Mucosa of rectum (tissue), 2 donors: Measurements from ENCODE around the gene PLAGL2.
"Not testable (repeated sequence)": the region's sequence is repeated elsewhere in the genome, so short reads cannot be mapped to it uniquely, and the experiment has no call there.

Experiments used
- H3K27ac ChIP-seq, 2 donors: one replicate each; pipeline ENCODE4 v1.7.0; 2013; ENCODE audit warnings: inconsistent platforms in 2 of 2, low read depth in 2 of 2, low read length in 2 of 2
- H3K27me3 ChIP-seq, 2 donors: one replicate each; pipeline ENCODE4 v1.7.0; 2013; ENCODE audit warnings: low read length in 2 of 2; ENCODE audit not compliant: control insufficient read depth in 2 of 2, insufficient read depth in 2 of 2
- H3K36me3 ChIP-seq, 2 donors: one replicate each; pipeline ENCODE4 v1.7.0; 2013; ENCODE audit warnings: low read length in 2 of 2; ENCODE audit not compliant: control insufficient read depth in 2 of 2, insufficient read depth in 2 of 2
- H3K4me1 ChIP-seq, 2 donors: one replicate each; pipeline ENCODE4 v1.7.0; 2013; ENCODE audit warnings: low read length in 2 of 2, mild to moderate bottlenecking in 1 of 2; ENCODE audit not compliant: control insufficient read depth in 2 of 2, insufficient read depth in 2 of 2
- H3K4me3 ChIP-seq, 2 donors: one replicate each; pipeline ENCODE4 v1.7.0; 2013; ENCODE audit warnings: low read length in 2 of 2
- H3K9ac ChIP-seq, 2 donors: one replicate each; pipeline ENCODE4 v1.7.0; 2013; ENCODE audit warnings: low read length in 2 of 2, low read depth in 1 of 2, mild to moderate bottlenecking in 1 of 2
- H3K9me3 ChIP-seq, 2 donors: one replicate each; pipeline ENCODE4 v1.7.0; 2013; ENCODE audit warnings: low read length in 2 of 2; ENCODE audit not compliant: control insufficient read depth in 2 of 2
- donor health status: healthy.
- donor health status: Normal muscosa, but diverticular disease.

Gene PLAGL2

GRCh38 chr20:32205110-32205842 lies 2.3 kb downstream of the PLAGL2 start:
- peak overlapping the region; percentile 99 for H3K9ac ChIP-seq
- H3K4me1 ChIP-seq, result peaks cover 55 to 56% of the 10 kb centered on the region in 2 donors
- no peaks in the 10 kb centered on the region for H3K9me3 ChIP-seq
- no peaks in the 10 kb centered on the region for H3K27me3 ChIP-seq
- peak overlapping the region; percentile 41 to 93 for H3K4me3 ChIP-seq
- peak overlapping the region; percentile 81 to 82 for H3K27ac ChIP-seq
- H3K36me3 ChIP-seq, result peaks cover 11 to 30% of the 10 kb centered on the region in 2 donors

DNA sequence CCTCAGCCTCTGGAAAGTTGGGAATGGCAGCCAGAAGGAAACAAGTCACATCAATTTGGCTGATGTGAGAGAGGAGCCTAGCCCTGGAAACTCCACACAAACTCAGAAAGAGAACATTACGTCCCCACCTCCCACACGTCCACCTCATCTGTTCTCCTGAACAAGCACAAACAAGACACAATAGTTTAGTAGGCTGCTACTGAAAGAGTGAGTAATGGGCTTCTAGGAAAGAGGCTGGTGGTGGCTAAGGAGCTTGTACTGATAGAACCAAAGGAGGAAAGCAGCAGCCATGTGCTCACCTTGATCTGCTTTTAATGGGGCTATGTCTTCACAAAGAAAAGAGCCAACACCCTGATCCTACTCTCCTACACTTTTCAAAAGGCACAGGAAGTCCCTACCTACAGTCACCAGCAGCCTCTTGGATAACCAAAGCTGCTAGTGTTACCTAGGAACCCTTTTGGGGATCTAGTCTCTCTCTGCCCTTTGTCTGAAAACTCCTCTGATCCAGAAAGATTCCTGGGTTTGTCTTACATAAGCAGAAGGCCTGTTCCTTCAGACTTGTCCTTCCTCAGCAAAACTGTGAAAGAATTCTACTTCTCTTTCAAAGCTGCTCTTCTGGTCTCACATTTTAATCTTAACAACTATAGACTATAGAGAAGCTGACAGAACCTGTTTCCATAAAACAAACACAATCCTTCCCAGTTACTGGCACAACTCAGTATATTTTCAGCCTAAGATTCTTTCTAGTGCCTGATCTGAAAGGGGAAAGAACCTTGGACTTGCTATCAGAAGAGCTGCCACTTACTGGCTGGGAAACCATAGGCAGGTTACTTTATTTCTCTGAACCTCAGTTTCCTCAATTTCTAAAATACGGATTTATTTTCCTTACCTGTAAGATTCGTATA lies 3.1 kb downstream of the PLAGL2 start:
- Histone ChIP-seq H3K9me3 (no peaks in the 10 kb centered on the region), H3K27ac (peak overlapping the region; percentile 81 to 82), H3K36me3 (peaks cover 15 to 28% of the 10 kb centered on the region in 2 donors), H3K4me3 (peak overlapping the region; percentile 41 to 93), H3K9ac (peak overlapping the region; percentile 99), H3K4me1 (peaks cover 50 to 51% of the 10 kb centered on the region in 2 donors), H3K27me3 (no peaks in the 10 kb centered on the region)

- peak overlapping the region; percentile 61 to 99 for H3K9ac ChIP-seq
- no peaks in the 10 kb centered on the region for H3K9me3 ChIP-seq
- peak overlapping the region; percentile 81 to 82 for H3K27ac ChIP-seq
- peaks cover 45 to 48% of the 10 kb centered on the region in 2 donors for H3K4me1 ChIP-seq
- peak overlapping the region in 1 of 2 donors; percentile 43 for H3K4me3 ChIP-seq
- H3K36me3 ChIP-seq, result peaks cover 24 to 36% of the 10 kb centered on the region in 2 donors
- no peaks in the 10 kb centered on the region for H3K27me3 ChIP-seq
Measured at GRCh38 chr20:32203356-32204204, 4.0 kb downstream of the PLAGL2 start.

GRCh38 chr20:32201977-32202363 lies 5.6 kb downstream of the PLAGL2 start:
- H3K27me3 ChIP-seq, result no peaks in the 10 kb centered on the region
- H3K9me3 ChIP-seq, result no peaks in the 10 kb centered on the region
- peaks cover 33 to 46% of the 10 kb centered on the region in 2 donors for H3K36me3 ChIP-seq
- H3K4me3 ChIP-seq, result no peak overlapping the region
- peaks cover 39 to 41% of the 10 kb centered on the region in 2 donors for H3K4me1 ChIP-seq
- H3K27ac ChIP-seq, result no peak overlapping the region
- no peak overlapping the region for H3K9ac ChIP-seq

DNA sequence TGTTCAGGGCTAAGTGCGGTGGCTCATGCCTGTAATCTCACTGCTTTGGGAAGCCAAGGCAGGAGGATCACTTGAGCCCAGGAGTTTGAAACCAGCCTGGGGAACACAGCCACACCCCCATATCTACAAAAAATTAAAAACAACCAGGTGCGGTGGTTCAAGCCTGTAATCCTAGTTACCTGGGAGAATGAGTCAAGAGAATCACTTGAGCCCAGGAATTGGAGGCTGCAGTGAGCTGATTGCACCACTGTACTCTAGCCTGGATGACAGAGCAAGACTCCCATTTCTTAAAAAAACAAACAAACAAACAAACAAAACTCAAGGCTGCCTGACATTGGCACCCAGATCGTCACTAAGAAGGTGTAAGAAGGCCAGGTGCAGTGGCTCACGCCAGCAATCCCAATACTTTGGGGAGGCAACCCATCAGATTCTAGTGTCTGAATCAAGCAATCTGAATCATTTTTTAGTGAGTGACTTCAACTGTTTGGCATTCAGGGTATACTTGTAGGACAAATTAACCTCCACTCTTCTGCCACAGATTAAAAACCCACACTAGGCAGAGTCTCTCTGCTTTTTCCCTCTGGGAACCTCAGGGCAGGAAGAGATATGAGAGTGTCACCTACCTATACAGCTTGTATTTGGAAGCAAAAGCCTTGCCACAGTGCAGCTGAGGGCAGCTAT lies 6.1 kb downstream of the PLAGL2 start:
- H3K9me3 ChIP-seq, result no peaks in the 10 kb centered on the region
- H3K27ac ChIP-seq, result no peak overlapping the region
- peaks cover 34 to 37% of the 10 kb centered on the region in 2 donors for H3K4me1 ChIP-seq
- H3K27me3 ChIP-seq, result no peaks in the 10 kb centered on the region
- H3K9ac ChIP-seq, result no peak overlapping the region
- peaks cover 36 to 51% of the 10 kb centered on the region in 2 donors for H3K36me3 ChIP-seq
- H3K4me3 ChIP-seq, result no peak overlapping the region

DNA sequence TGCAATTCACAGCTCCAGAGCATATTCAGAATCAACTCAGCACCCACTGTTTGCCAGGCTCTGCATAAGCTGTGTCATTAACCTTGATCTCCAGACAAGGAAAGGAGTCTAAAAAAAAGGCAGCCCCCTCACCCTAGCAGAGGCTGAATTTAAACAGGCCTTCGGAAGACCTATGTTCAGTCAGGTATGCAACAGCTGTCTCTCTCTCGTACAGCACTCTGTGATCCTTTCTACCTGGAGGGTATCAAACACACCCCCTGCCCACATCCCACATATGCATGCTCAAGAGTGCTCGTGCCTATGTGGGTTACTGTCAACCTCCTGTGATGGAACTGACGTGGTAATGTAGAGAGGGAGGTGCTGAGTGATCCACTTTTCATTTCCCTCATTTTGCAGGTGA lies 8.5 kb downstream of the PLAGL2 start:
- H3K9ac ChIP-seq, result no peak overlapping the region

DNA sequence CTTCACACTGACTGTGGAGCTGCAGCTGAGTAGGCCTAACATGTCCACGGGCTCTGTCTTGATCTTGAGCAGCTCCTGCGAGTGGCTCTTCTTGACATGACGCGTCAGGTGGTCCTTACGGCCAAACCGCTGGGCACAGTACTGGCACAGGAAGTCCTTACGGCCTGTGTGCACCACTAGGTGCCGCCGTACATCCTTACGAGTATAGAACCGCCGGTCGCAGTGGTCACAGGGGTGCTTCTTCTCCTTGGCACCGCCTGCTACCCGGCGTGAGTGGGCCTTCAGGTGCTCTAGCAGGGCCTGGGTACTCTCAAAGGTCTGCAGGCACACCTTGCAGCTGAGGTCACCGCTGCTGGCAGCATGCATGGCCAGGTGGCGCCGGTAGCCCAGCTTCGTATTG lies 10.4 kb downstream of the PLAGL2 start:
- not testable (repeated sequence) for H3K9me3 ChIP-seq, H3K4me1 ChIP-seq, H3K27ac ChIP-seq, H3K9ac ChIP-seq, H3K27me3 ChIP-seq, H3K4me3 ChIP-seq
- H3K36me3 ChIP-seq, result peaks cover 49 to 68% of the 10 kb centered on the region in 2 donors

More for the DNA sequence above, 8.5 kb downstream of the PLAGL2 start:
- Histone ChIP-seq H3K27me3 (no peaks in the 10 kb centered on the region), H3K27ac (no peak overlapping the region), H3K4me3 (no peak overlapping the region), H3K9me3 (no peaks in the 10 kb centered on the region), H3K36me3 (peaks cover 49 to 75% of the 10 kb centered on the region in 2 donors), H3K4me1 (peaks cover 10 to 14% of the 10 kb centered on the region in 2 donors)

DNA sequence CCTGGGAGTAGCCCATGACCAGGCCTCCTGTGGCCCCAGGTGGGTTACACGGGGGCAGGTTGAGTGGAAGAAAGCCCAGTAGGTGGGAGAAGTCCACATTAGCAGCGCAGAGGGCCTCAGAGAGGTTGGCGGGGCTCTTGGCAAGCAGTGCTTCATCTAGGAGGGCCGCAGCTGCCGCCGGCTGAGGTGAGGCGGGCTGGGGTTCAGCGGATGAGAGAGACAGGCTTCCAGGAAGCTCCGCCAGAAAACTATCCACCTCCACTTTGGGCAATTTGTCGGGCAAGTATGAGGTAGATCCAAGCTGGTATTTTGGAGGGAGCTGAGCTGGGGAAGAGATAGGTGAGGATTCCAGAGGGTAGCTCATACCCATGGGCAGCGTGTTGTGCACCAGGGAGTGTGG lies 10.9 kb downstream of the PLAGL2 start:
- H3K4me1 ChIP-seq, H3K9me3 ChIP-seq, H3K27ac ChIP-seq, H3K27me3 ChIP-seq, H3K4me3 ChIP-seq, H3K9ac ChIP-seq: not testable (repeated sequence)
- H3K36me3 ChIP-seq, result peaks cover 50 to 63% of the 10 kb centered on the region in 2 donors

- Histone ChIP-seq H3K36me3 (peaks cover 42 to 55% of the 10 kb centered on the region in 2 donors), H3K4me1 (peaks cover 0 to 4% of the 10 kb centered on the region in 2 donors), H3K27me3 (no peaks in the 10 kb centered on the region), H3K4me3 (no peak overlapping the region), H3K27ac (no peak overlapping the region), H3K9ac (no peak overlapping the region), H3K9me3 (no peaks in the 10 kb centered on the region)
Measured at GRCh38 chr20:32195581-32195980, 12.0 kb downstream of the PLAGL2 start.
